HG03108 (cell line): ENCODE results near the gene DPYSL4.

ENCODE experiments used
- ATAC-seq: cut with Tn5 transposase; IDR thresholded peaks from one replicate; pipeline ENCODE4 v1.9.1; 2021; ENCODE audit warnings: moderate library complexity; ENCODE audit not compliant: unreplicated experiment

The DPYSL4 gene

DNA sequence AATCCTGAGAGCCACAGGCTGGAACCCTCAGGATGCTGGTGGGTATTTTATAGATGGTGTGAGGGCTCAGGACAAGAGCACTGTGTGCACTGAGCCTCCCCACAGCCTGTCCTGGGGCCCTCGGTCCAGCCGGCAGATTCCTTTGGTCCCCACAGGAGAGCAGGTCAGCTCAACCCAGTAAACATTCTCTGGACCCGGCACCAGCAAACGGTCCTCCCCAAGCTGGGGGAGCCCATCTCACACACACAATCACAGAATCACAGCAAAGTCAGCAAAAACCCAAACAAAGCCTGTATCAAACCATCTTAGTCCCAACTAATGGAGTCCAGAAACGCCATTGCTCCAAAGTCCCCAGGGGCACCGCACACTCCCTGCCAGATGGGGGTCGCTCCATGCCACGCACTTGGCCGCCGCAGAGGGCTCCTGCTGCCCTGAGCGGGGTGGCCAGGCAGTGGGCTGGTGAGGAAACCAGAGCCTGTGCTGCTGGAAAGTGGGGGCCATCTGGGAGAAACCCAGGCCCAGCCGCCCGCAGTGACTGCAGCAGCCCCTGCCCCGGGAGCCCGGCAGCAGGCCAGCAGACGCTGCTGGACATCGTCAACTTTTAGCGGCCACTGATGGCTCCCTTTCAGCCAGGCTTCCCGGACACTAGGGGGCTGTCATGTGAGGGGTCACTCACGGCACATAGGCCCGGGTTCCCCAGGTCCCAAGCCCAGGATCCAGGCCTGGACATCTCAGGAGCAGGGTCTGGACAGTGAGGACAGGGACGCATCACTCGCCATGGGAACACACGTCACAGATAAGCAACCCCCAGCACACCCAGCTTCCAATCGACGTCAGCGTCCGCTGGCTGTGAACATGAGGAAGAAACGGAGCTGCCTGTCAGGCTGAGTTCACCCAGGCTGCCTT, 52.6 kb downstream of the DPYSL4 start:
- ATAC-seq: no peak

- no peak for ATAC-seq
Observed at GRCh38 chr10:132240156-132240555, 53.4 kb downstream of the DPYSL4 start.

DNA sequence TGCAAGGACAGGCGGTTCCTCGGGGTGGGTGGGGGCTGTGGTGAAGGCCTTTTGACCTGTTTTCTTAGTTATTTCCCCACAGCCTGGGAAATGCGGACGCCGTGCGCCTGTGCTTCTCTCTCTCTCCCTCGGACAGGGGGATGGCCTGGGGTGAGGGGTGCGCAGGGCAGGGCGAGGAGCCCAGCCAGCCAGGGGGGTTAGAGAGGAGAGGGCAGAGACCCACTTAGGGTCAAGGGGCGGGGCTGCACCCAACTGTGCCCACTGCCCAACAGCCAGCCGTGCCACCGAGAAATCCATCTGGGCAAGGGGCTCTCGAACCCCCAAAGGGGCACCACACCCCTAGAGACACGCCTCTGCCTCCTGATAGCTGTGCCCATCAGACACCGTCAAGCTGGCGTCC, 53.8 kb downstream of the DPYSL4 start:
- no peak for ATAC-seq

- ATAC-seq: no peak
Observed at GRCh38 chr10:132241086-132241485, 54.3 kb downstream of the DPYSL4 start.

DNA sequence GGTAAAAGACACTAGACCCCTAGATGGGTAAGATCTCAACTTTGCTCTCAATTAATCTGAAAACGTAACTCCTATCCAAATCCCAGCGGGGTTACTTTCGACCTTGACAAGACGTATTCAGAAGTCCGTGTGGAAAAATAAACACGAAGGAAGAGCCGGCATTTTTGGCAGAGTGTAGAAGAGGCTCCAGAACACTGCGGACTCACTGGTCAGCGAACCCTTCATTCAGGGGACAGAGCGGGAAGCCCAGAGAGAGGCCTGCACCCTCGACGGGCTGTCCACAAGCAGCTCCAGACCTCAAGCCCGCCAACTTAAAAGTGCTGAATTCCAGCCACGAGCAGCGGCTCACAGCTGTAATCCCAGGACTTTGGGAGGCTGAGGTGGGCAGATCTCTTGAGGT, 54.7 kb downstream of the DPYSL4 start:
- no peak for ATAC-seq

DNA sequence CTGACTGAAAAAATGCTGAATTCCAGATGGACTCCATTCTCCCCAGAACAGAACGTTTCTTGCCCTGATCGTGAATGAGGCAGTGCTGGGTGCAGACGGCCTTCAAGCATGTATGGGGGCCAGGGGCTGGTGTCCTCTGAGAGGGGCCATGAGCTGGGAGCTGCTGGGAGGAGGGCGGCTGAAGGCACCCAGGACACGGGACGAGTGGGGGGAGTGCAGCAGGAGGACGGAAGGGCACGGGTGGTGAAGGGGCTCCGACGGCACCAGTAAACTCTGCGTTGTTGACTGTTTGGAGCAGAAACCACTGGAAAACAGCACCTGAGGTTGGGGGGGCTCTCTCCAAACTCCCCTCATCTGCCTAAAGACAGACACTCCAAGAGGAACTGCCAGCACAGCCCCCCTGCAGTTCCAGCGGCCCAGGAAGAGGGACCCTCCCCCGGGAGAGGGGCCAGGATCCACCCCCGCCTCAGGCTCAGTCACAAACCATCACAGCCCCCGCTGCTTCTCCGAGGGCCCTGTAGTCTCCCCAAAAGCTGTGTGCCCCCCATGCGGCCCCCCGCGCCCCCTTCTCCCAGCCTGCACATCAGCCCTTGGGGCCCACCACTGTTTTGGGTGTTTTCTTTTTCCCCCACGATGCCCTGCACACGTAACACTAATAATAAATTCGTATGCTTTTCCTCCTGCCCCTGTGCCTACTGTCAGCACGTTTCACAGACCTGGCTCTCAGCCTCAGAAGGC, 55.5 kb downstream of the DPYSL4 start:
- no peak for ATAC-seq

- no peak for ATAC-seq
Observed at GRCh38 chr10:132243141-132243540, 56.4 kb downstream of the DPYSL4 start.

GRCh38 chr10:132243626-132244025, 56.9 kb downstream of the DPYSL4 start:
- no peak for ATAC-seq

- no peak for ATAC-seq
Observed at GRCh38 chr10:132245056-132245455, 58.3 kb downstream of the DPYSL4 start.

- ATAC-seq: no peak
Observed at GRCh38 chr10:132246296-132246695, 59.5 kb downstream of the DPYSL4 start.

- ATAC-seq: no peak
Observed at GRCh38 chr10:132247943-132248342, 61.2 kb downstream of the DPYSL4 start.

DNA sequence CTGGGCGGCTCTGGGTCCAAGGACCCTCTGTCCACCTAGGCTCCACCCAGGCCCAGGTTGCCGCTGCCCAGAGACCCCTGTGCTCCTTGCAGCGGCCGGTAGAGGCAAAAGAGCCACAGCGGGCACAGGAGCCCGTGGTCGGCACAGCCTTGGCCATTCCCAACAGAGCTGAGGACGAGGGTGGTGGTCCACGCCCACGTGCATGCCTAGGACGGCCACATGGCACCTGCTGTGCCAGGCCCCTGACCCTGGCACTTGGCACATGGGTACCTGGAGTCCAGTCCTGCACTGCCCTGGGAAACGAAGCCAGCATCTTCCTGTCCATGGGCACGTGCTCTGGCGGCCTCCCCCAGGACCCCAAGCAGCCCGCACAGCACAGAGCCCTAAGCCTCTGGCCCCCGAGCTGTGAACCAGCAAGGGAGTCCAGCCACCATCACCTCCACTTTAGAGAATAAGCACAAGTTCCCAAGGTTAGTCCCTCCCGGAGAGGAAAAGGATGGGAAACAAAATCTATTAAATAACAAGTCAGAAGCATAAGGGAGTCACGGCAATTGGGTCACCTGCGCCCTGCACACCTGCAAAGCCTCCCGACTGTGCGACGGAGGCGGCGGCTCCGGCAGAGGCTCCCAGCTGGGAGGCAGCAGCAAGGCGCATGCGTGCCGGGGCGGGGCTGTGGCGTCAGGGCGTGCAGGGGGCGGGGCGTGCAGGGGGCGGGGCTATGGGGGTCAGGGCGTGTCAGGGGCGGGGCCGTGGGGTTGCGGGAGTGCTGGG, 61.9 kb downstream of the DPYSL4 start:
- ATAC-seq: no peak

DNA sequence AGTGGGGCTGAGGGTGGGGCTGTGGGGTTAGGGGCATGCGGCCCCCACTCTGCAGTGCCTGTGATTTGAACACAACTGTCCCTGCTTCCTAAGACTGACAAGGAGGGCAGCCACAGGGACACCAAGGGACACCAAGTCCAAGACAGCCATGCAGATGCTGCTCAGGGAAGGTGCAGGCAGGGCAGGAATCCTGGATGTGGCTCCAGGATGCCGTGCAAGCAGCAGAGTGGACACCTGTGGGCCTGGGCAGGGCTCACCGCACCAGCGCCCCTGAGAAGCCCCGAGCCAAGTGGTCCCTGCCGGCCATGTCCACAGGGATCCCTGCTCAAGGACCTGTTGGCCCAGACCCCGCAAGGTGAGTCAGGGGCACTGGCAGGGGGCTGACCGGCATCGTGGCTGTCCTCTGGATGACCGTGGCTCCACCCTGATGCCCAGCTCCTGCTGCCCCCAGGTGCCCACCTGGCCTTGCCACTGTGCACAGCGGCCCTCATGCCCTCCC, 62.5 kb downstream of the DPYSL4 start:
- ATAC-seq: no peak

GRCh38 chr10:132249824-132250375, 63.2 kb downstream of the DPYSL4 start:
- ATAC-seq: no peak

DNA sequence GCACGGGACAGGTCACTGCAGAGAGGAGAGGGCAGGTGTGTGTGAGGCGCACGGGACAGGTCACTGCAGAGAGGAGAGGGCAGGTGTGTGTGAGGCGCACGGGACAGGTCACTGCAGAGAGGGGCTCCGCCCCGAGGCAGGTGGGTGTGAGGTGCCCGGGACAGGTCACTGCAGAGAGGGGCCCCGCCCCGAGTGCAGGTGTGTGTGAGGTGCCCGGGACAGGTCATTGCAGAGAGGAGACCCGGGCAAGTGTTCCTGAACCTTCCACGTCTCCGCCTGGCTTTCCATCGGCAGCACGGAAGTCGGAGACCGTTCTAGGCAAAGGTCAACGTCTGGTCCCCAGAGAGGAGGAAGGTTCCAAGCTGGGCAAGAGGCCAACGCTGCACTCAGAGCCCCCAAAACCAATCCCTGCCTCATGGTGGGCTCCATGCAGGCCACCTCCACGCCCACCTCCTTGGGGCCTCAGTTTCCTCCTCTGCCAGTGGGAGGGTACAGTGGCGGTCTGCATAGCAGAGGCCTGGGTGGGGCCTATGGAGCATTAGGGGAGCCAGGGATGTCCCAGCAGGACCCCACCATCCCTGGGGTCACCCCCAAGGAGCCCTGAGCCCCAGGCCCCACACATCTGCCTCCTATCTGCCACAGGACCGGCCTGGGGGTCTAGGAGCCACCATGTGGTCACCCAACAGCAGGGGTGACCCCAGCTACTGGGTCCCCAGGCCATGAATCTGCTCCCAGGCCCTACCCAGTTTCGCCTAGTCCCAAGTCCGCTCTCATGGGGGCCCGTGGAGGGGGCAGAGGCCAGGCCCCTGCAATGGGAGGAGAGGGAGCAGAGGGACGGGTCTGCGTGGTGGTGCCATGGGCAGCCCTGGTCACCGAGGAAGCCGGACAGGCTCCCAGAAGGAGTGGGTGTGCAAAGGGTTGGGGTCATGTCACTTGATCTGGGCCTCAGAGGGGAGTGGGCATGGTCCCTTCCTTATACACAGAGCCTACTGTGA, 64.0 kb downstream of the DPYSL4 start:
- no peak for ATAC-seq

GRCh38 chr10:132251928-132252327, 65.2 kb downstream of the DPYSL4 start:
- ATAC-seq: no peak

GRCh38 chr10:132252412-132252811, 65.7 kb downstream of the DPYSL4 start:
- no peak for ATAC-seq

- no peak for ATAC-seq
Observed at GRCh38 chr10:132253092-132253687, 66.4 kb downstream of the DPYSL4 start.

GRCh38 chr10:132254841-132255240, 68.1 kb downstream of the DPYSL4 start:
- ATAC-seq: no peak
